ENCODE measurements around the gene GSN.
A peak's percentile ranks its signal among the peaks of the same experiment; 100 is the strongest.
"Not testable (repeated sequence)": the region's sequence is repeated elsewhere in the genome, so short reads cannot be mapped to it uniquely, and the experiment has no call there.

The GSN gene

GRCh38 chr9:121289026-121289771 lies 21.2 kb downstream of the GSN start:
- H3K4me3 ChIP-seq (replicated peaks; ENCODE audit: low read depth, low read length) = no peak overlapping the region
- TF ChIP-seq CTCF (IDR thresholded peaks at IDR 0.05; ENCODE audit: low read length, missing control alignments) = no peak
- DNase-seq (ENCODE audit: low read depth) = peak; percentile 88

GRCh38 chr9:121289772-121290370 lies 21.9 kb downstream of the GSN start:
- no peak for DNase-seq (ENCODE audit: low read depth)
- TF ChIP-seq CTCF (IDR thresholded peaks at IDR 0.05; ENCODE audit: low read length, missing control alignments) = no peak
- H3K4me3 ChIP-seq (replicated peaks; ENCODE audit: low read depth, low read length) = no peak overlapping the region

- H3K4me3 ChIP-seq (replicated peaks; ENCODE audit: low read depth, low read length); DNase-seq (ENCODE audit: low read depth): not testable (repeated sequence)
Observed at GRCh38 chr9:121291536-121291935, 23.6 kb downstream of the GSN start.

- TF ChIP-seq CTCF (IDR thresholded peaks at IDR 0.05; ENCODE audit: low read length, missing control alignments) = no peak
- DNase-seq (ENCODE audit: low read depth) = no peak
- no peak overlapping the region for H3K4me3 ChIP-seq (replicated peaks; ENCODE audit: low read depth, low read length)
Observed at GRCh38 chr9:121292051-121292450, 24.1 kb downstream of the GSN start.

GRCh38 chr9:121292801-121293241 lies 24.9 kb downstream of the GSN start:
- DNase-seq (ENCODE audit: low read depth) = no peak
- no peak for TF ChIP-seq CTCF (IDR thresholded peaks at IDR 0.05; ENCODE audit: low read length, missing control alignments)
- no peak overlapping the region for H3K4me3 ChIP-seq (replicated peaks; ENCODE audit: low read depth, low read length)

- no peak for TF ChIP-seq CTCF (IDR thresholded peaks at IDR 0.05; ENCODE audit: low read length, missing control alignments)
- no peak overlapping the region for H3K4me3 ChIP-seq (replicated peaks; ENCODE audit: low read depth, low read length)
- DNase-seq (ENCODE audit: low read depth) = no peak
Observed at GRCh38 chr9:121294151-121294743, 26.3 kb downstream of the GSN start.

GRCh38 chr9:121294866-121295661 lies 27.1 kb downstream of the GSN start:
- no peak for DNase-seq (ENCODE audit: low read depth)
- H3K4me3 ChIP-seq (replicated peaks; ENCODE audit: low read depth, low read length) = no peak overlapping the region
- no peak for TF ChIP-seq CTCF (IDR thresholded peaks at IDR 0.05; ENCODE audit: low read length, missing control alignments)

All from fibroblast of pulmonary artery (primary cell).